GM19397 (cell line): ENCODE data around the gene TEK.
"Not testable (repeated sequence)": the region's sequence is repeated elsewhere in the genome, so short reads cannot be mapped to it uniquely, and the experiment has no call there.

Experiments used
- ATAC-seq: cut with Tn5 transposase; IDR thresholded peaks from one replicate; pipeline ENCODE4 v1.9.1; 2021; ENCODE audit warnings: mild to moderate bottlenecking, moderate library complexity; ENCODE audit not compliant: unreplicated experiment

TEK gene

GRCh38 chr9:27210588-27210987 is 101.6 kb downstream of the TEK start:
- no peak for ATAC-seq

- no peak for ATAC-seq
Observed at GRCh38 chr9:27212191-27212590, 103.2 kb downstream of the TEK start.

- no peak for ATAC-seq
Observed at GRCh38 chr9:27212621-27213020, 103.6 kb downstream of the TEK start.

GRCh38 chr9:27227192-27227591 is 118.2 kb downstream of the TEK start:
- no peak for ATAC-seq

GRCh38 chr9:27239648-27240047 is 130.6 kb downstream of the TEK start:
- ATAC-seq = not testable (repeated sequence)

- ATAC-seq = no peak
Observed at GRCh38 chr9:27247756-27248155, 138.7 kb downstream of the TEK start.

- ATAC-seq = no peak
Observed at GRCh38 chr9:27248702-27249101, 139.7 kb downstream of the TEK start.

GRCh38 chr9:27258662-27259061 is 149.6 kb downstream of the TEK start:
- no peak for ATAC-seq

- no peak for ATAC-seq
Observed at GRCh38 chr9:27260789-27261516, 151.9 kb downstream of the TEK start.

- no peak for ATAC-seq
Observed at GRCh38 chr9:27261517-27262211, 152.6 kb downstream of the TEK start.

GRCh38 chr9:27272103-27272502 is 163.1 kb downstream of the TEK start:
- no peak for ATAC-seq

GRCh38 chr9:27273186-27273585 is 164.2 kb downstream of the TEK start:
- no peak for ATAC-seq

- ATAC-seq = no peak
Observed at GRCh38 chr9:27276193-27277030, 167.4 kb downstream of the TEK start.

GRCh38 chr9:27278374-27278773 is 169.3 kb downstream of the TEK start:
- ATAC-seq = no peak

GRCh38 chr9:27279611-27280010 is 170.6 kb downstream of the TEK start:
- ATAC-seq = no peak
